Stimulated activated CD4-positive, alpha-beta T cell treated with anti-CD3 and anti-CD28 coated beads, Interleukin-4, amount 100 ng/mL, for 24 hours (primary cell): ENCODE data around the gene FSCN2.

Experiments
- DNase-seq: peaks from one replicate; pipeline ENCODE4 v3.0.0-alpha.2; 2020

Gene FSCN2

GRCh38 chr17:81542431-81543338, 14.5 kb downstream of the FSCN2 start:
- DNase-seq, result no peak

DNA sequence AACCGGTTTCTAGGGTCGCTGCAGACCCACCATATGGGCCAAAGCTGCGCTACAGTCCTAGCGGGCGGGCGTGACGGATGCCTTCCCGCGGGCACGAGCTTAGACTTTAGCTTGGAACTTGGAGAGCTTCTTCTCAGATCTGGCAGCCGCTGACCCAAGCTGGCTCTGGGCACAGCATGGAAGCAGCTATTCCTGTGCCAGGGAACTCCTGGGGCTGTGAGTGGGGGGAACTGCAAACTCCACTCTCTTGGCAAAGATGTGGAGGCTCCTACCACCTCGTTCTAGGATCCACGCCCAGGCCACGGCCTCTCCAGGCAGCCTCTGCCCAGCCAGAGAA, 15.1 kb downstream of the FSCN2 start:
- DNase-seq, result no peak

DNA sequence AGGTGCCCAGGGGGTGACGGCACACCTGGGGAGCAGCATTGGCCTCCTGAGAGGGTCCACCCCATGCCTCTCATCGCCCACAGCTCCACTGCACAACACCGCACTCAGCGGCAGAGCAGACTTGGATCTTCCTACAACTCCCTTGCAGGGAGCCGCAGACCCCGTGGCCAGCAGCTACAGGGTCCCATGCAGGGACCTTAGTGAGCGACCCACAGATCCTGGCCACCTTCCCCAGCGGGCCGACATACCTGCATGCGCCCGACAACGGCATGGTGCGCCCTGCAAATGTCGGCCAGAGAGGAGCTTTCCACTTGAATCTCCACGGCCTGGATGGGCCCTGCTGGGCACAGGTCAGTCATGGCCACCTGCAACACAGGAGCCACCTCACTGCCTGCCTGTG, 15.6 kb downstream of the FSCN2 start:
- no peak for DNase-seq

GRCh38 chr17:81544281-81544974, 16.3 kb downstream of the FSCN2 start:
- no peak for DNase-seq

GRCh38 chr17:81545160-81545949, 17.2 kb downstream of the FSCN2 start:
- DNase-seq, result no peak

DNA sequence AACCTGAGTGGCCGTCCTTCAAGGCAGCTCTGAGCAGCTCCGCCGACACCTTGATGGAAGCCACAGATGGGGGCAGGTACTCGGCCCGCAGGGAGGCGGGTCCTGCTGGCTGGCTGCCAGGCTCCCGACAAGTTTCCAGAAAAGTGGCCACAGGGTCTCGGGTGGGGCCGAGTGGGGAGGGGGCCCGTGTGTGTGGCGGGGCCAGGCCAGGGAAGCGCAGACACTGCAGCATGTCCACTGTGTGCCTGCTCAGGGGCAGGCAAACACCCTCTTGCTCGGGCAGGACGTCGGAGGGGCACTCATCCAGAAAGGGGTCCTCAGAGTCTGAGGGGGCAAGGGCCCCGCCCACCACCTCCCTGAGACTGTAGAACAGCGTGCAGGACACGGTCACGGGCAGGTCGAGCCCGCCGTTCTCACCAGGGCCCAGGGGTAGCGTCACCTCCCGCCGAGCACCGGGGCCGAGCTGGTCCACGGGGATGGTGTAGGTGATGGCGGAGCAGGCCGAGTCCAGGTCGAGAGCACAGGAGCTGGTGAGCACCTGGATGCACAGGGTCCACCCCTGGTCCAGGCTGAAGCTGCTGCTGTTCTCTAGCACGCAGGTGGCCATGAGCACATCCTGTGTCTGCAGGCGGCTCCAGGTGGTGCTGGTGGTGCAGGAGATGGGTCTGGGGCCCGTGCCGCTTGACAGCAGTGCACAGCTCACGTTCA, 18.9 kb downstream of the FSCN2 start:
- DNase-seq, result no peak

GRCh38 chr17:81547614-81547982, 19.4 kb downstream of the FSCN2 start:
- no peak for DNase-seq

DNA sequence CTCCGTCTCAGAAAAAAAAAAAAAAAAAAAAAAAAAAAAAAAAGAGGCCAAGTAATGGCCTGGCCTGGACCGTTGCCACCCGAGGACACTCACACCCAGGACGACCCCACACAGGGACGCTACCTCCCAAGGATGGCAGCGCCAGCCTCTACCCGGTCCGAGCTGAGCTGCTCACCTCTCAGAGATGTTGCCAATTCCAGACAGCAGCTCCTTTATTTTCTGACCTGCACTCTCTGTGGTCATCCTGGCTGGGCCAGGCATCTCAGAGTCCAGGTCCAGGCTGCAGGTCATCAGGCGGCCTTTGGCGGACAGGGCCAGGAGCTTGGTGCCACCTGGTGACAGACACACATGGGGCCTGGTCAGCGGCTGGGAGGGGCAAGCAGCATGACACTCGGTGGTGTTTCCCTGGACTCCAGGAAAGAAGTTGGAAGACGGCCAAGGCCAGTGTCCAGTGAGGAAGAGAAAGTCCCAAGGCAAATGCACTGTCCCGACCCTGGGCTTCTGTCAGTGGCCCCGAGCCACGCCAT, 20.9 kb downstream of the FSCN2 start:
- no peak for DNase-seq

DNA sequence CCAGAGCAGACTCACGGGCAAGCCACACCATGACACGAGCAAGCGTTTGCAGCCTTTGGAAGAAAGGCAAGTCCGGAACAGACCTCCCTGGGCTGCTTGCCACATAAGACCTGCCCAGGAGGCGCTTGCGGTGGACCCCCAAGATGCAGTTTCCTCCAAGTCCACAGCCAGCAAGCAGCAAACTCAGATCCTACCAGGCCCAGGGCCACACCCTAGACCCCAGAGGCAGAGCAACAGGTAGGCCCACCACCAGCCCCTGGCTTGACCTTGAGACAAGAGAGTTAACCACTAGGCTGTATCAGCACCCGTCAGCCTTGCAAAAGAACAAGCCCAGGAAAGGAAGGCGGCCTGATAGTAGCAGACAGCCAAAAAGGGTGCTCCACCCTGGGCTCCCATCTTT, 21.6 kb downstream of the FSCN2 start:
- no peak for DNase-seq

DNA sequence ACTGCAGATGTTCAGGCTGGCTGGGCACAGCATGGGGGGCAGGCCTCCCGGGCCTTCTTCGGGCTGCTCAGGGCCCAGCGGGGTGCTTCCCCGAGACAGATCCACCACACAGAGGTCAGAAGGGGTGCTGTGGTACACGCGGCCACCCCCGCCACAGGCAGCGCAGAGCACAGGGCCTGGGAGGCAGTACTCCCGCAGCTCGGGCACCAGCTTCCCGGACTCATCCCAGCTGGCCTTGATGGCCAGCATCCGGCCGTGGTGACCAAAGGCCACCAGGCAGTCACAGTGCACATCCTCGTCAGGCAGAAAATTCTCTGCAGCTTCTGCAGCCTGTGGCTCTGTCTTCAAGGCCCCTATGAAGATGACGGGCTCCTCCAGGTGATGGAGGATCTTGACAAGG, 22.1 kb downstream of the FSCN2 start:
- no peak for DNase-seq

DNA sequence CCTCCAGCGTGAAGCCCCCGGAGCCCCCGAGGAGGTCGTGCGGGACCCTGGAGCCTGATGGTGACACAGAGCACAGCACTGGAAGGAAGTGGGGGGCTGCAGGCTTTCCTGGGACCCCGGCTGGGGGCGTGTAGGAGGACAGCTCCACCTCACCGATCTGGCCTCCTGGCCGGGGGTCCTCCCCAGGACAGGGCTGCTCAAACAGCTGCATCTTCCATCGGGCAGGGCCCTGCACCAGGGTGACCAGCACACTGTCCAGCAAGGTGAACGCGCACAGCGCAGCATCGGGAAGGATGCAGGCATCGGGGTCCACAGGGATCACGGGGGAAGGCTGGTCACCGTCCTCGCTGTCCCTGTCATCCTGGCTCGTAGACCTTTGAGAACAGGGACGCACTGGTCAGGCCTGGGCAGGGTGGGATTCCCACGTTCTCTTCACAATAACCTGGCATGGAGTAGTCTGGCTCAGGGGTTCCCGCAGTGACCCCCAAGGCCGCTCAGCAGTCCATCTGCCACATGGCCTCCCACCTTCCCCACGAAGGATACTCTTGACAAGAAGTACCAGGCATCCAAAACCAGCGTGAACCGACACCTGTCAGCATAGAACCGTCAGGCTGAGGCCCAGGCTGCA, 22.8 kb downstream of the FSCN2 start:
- no peak for DNase-seq

DNA sequence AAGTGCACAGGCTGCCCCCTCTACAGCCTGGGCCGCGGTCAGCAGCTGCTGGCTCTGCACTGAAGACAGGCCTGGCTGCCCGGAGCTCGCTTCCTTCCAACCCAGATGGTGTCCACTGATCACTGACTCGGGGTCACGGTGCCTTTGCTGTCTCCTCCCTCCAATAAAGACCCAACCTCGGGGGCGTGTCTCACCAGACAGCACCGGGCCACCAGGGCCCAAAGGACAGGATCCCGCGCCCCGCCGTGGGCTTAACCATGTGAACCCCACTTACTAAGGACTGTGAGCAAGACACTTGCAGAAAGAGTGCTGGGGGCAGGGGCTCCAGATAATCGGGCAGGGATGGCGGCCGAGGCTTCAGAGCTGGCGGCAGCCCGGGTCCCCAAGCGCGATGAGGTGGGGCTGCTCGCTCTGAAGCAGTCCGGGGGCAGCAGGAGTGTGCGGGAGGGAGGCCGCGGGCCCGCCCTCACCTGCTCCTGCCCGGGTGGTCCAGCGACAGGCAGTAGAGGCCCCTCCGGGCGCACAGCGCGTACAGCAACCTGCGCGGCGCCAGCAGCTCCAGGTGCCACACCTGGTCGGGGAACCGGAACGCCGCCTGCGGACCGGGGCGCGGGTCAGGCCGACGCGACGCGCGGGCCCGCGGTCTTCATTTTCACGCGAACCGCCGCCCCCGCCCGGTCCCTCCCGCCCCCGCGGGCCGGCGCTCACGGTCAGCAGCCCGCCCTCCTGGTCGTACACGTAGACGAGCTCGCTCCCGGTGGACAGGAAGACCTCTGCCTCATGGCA, 23.5 kb downstream of the FSCN2 start:
- no peak for DNase-seq

- DNase-seq, result peak; percentile 79
Observed at GRCh38 chr17:81552244-81553017, 24.3 kb downstream of the FSCN2 start, which contains the start of gene FAAP100. TSS of gene FAAP100 (minus strand) at chr17:81552353. CDS start at chr17:81552330, 23 bp downstream.

DNA sequence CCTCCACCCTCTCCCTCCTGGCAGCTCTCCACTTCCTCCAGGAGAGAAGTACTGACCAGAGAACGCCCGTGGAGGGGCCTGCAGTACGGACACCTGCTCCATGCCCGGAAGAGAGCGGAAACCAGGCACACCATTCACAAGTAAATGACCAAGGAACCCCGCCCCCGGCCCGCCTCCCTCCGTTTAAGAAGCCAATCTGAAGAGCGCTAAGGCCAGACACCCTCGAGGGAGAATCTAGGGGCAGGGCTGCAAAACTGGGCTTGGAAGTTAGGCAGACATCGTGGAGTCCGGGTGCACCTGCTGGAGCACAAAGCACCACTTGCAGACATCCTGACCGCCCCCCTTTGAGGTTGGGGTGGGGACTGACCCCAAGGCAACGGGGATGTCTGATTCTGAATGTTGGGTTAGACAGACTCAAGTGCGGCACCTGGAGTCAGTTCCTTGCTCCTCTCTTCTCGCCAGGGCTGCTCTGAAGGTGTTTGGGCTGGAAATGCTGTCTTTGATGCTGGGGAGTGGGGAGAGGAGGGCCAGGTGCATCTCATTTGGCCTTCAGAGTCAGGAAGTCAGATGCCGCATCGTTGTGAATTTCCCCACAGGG, 24.9 kb downstream of the FSCN2 start:
- peak; percentile 81 for DNase-seq

DNA sequence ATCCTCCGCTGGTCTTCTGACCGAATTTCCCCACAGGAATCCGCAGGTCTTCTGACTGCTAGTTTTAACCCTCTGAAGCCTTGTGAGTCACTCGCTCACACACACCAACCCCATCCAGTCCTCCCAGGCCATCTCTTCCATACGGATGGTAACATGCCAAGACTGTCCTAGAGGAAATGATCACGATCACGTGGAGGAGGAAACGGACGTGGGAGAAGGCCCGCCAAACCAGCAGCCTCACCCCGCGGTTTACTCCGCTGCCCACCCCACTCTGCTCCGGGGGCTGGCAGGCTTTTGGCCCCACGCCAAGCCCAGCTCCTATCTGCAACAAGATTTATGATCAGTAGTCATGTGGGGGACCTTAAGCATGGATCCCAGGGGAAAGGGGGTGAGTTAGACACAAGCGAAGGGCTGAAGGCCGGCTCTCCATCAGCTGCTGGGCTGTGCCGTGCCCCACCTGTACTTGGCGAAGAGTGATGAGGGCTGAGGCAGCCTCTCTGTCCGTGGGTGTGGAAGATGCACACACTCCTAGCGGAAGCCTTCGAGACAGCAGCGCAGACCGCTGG, 25.5 kb downstream of the FSCN2 start:
- DNase-seq, result no peak

DNA sequence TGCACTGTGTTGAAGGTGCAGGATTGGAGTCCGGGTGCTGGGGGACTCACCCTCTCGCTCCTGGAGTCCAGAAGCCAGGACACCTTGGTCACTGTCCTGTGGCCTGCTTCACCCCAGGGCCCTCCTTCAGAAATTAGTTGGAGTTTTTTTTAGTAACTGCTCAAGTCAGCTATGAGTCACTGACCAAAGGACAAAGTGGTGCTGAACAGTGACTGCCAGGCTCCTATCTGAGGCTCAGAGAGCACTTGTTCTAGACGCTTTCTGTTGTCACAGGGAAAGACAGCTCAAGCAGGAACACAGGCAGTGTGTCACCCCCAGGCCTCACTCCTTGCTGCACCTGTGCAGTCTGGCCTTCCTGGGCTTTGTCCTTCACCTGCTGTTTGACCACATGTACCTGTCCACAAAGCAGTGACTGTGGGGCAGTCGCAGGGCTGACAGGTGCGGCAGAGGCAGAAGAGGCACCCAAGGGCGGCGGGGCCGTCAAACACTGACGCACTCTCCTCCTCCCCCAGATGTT, 28.1 kb downstream of the FSCN2 start:
- DNase-seq, result no peak

DNA sequence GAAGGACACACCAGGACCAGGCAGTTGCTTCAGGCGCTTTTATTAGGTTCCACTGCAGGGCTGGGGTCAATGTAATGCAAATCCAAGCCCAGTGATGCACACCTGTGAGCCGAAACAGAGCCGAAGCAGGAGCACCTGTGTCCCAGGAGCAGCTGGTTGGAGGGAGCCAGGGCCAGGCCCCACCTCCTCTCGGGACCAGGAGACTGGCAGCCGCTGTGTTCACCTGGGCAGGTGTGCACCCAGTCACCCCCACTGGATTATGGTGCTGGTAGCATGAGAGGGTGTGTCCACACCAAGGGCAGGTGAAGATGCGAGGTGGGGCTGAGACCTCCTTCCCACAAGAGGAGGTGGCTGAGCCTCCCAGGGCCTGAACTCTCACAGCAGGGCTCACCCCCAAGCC, 28.7 kb downstream of the FSCN2 start:
- no peak for DNase-seq

- no peak for DNase-seq
Observed at GRCh38 chr17:81557276-81558114, 29.3 kb downstream of the FSCN2 start.

GRCh38 chr17:81558115-81558468, 29.9 kb downstream of the FSCN2 start:
- DNase-seq, result no peak
